Karpas-422 (cell line): ENCODE results near the gene SLC29A4. TPM values are rescaled to one million over a fixed set of nuclear protein-coding genes. Genes with fewer than 3 reads are reported as not detected.

Experiments
- total RNA-seq: library from RNA; depleted of rRNA; stranded (reverse); fragments of >200 nt; shearing (Covaris generic); gene quantifications from 2 replicates; pipeline ENCODE4 v1.2.3, GENCODE V29; 2014; ENCODE audit warnings: low replicate concordance; rRNA removed

The SLC29A4 gene
- total RNA-seq, 1 experiment from 2014 or later = not detected

Other genes starting within 250 kb of the SLC29A4 start
- 12.3 and 24.5 TPM in 2 replicates for gene RBAK, start 237.1 kb upstream of the SLC29A4 start, total RNA-seq
- 51.6 and 75.7 TPM in 2 replicates for gene WIPI2, start 92.7 kb upstream of the SLC29A4 start, total RNA-seq
- 10.2 and 21.4 TPM in 2 replicates for gene TNRC18, start 140.9 kb downstream of the SLC29A4 start, total RNA-seq
- gene FBXL18, start 230.9 kb downstream of the SLC29A4 start, total RNA-seq = 3.9 and 8.6 TPM in 2 replicates
- 1,989 and 2,237 TPM in 2 replicates for gene ACTB, start 247.7 kb downstream of the SLC29A4 start, total RNA-seq